K562 (cell line): ENCODE results near the gene SNRPD2. TPM values are rescaled to one million over a fixed set of nuclear protein-coding genes. Genes with fewer than 3 reads are reported as not detected.

Source experiments
- ARID1B ChIP-seq: fragments of 450-650 bp; IDR thresholded peaks from 2 replicates; pipeline ENCODE4 v1.6.1; 2016; ENCODE audit warnings: antibody characterized with exemption, mild to moderate bottlenecking, inconsistent platforms
- ATF4 ChIP-seq: fragments of 450-650 bp; formaldehyde crosslinking; IDR thresholded peaks from 2 replicates; pipeline ENCODE4 v1.4.0; 2022; ENCODE audit warnings: mild to moderate bottlenecking, moderate library complexity
- CCNT2 ChIP-seq: IDR thresholded peaks from 2 replicates; pipeline ENCODE4 v1.6.1; 2011; ENCODE audit warnings: borderline replicate concordance, low read depth, mild to moderate bottlenecking, moderate library complexity, mixed read lengths, low read length; ENCODE audit not compliant: insufficient read length; ENCODE audit errors: extremely low read depth
- CHD2 ChIP-seq: IDR thresholded peaks from 2 replicates; pipeline ENCODE4 v1.6.1; 2011; ENCODE audit warnings: low read depth, low read length
- DACH1 ChIP-seq: fragments of 450-650 bp; IDR thresholded peaks from 2 replicates; pipeline ENCODE4 v1.6.1; 2018; ENCODE audit not compliant: partially characterized antibody
- DIDO1 ChIP-seq: fragments of 450-650 bp; IDR thresholded peaks from 2 replicates; pipeline ENCODE4 v1.6.1; 2016; ENCODE audit warnings: low read depth, missing biosample characterization, missing genetic modification characterization
- FOXK1 ChIP-seq: sonication (generic); formaldehyde crosslinking; IDR thresholded peaks from 2 replicates; pipeline ENCODE4 v1.8.0; 2022; ENCODE audit warnings: missing genetic modification reagents, mild to moderate bottlenecking, borderline replicate concordance
- GTF2E2 ChIP-seq: fragments of 200-800 bp; sonication (Bioruptor generic); IDR thresholded peaks from 2 replicates; pipeline ENCODE4 v1.6.1; 2016; ENCODE audit warnings: missing genetic modification characterization, missing compliant biosample characterization
- MTA2 ChIP-seq: fragments of 450-650 bp; IDR thresholded peaks from 2 replicates; pipeline ENCODE4 v1.6.1; 2016; ENCODE audit warnings: low read depth
- NFXL1 ChIP-seq: fragments of 450-650 bp; formaldehyde crosslinking; IDR thresholded peaks from 2 replicates; pipeline ENCODE4 v1.4.0; 2021; ENCODE audit warnings: mild to moderate bottlenecking
- NFYB ChIP-seq: IDR thresholded peaks from 2 replicates; pipeline ENCODE4 v1.6.1; 2011; ENCODE audit warnings: mild to moderate bottlenecking, moderate library complexity; ENCODE audit not compliant: insufficient read length; ENCODE audit errors: extremely low read depth
- NR3C1 ChIP-seq: sonication (generic); formaldehyde crosslinking; IDR thresholded peaks from 2 replicates; pipeline ENCODE4 v1.8.1; 2022; ENCODE audit warnings: missing genetic modification reagents
- PHTF2 ChIP-seq: fragments of 250-450 bp; sonication (Bioruptor Pico); IDR thresholded peaks from 2 replicates; pipeline ENCODE4 v1.5.0; 2021; ENCODE audit warnings: mild to moderate bottlenecking
- RNF2 ChIP-seq: sonication (generic); IDR thresholded peaks from 2 replicates; pipeline ENCODE4 v1.6.1; 2016
- TAF1 ChIP-seq: IDR thresholded peaks from 2 replicates; pipeline ENCODE4 v1.6.1; 2011; ENCODE audit warnings: mild to moderate bottlenecking, low read length, moderate library complexity; ENCODE audit not compliant: insufficient read depth, control insufficient read depth, severe bottlenecking; ENCODE audit errors: extremely low read depth
- ZBTB2 ChIP-seq: fragments of 450-650 bp; IDR thresholded peaks from 2 replicates; pipeline ENCODE4 v1.6.1; 2016; ENCODE audit warnings: antibody characterized with exemption
- ZBTB33 ChIP-seq: sonication (generic); formaldehyde crosslinking; IDR thresholded peaks from 2 replicates; pipeline ENCODE4 v1.8.1; 2023; ENCODE audit warnings: mild to moderate bottlenecking, missing genetic modification reagents
- ZNF609 ChIP-seq: sonication (generic); formaldehyde crosslinking; IDR thresholded peaks from 2 replicates; pipeline ENCODE4 v1.8.1; 2023; ENCODE audit warnings: missing genetic modification reagents, mild to moderate bottlenecking, borderline replicate concordance
- polyA plus RNA-seq, 8 experiments: library from polyadenylated mRNA; depleted of rRNA in 4 of 8; stranded (reverse) in 5 of 8; unstranded in 3 of 8; fragments of >200 nt; fragmentation: Nextera tagmentation in 2 of 8; fragmentation: Illumina TruSeq in 1 of 8; extraction: Ambion mirVana in 2 of 8; extraction: Trizol in 1 of 8; gene quantifications; 2 replicates each; pipeline versions ENCODE4 v1.2.1 to v1.2.3, GENCODE V29; 2011 to 2014; ENCODE audit warnings: inconsistent platforms in 1 of 8, missing spikeins in 1 of 8
- total RNA-seq, 7 experiments: library from RNA; depleted of rRNA in 6 of 7; stranded (reverse); fragments of >200 nt in 6 of 7; fragmentation: Illumina TruSeq in 2 of 7; extraction: Trizol in 2 of 7; gene quantifications; 2 replicates each; pipeline versions ENCODE4 v1.2.1 to v1.2.3, GENCODE V29; 2011 to 2021; ENCODE audit warnings: low replicate concordance in 1 of 7

The SNRPD2 gene
- total and polyA plus RNA-seq, 9 of the 15 experiments (the other 6 are each of a cell fraction or from before 2014, with no cell fraction given) = 728 to 4,411 (median 1,029) TPM

DNA sequence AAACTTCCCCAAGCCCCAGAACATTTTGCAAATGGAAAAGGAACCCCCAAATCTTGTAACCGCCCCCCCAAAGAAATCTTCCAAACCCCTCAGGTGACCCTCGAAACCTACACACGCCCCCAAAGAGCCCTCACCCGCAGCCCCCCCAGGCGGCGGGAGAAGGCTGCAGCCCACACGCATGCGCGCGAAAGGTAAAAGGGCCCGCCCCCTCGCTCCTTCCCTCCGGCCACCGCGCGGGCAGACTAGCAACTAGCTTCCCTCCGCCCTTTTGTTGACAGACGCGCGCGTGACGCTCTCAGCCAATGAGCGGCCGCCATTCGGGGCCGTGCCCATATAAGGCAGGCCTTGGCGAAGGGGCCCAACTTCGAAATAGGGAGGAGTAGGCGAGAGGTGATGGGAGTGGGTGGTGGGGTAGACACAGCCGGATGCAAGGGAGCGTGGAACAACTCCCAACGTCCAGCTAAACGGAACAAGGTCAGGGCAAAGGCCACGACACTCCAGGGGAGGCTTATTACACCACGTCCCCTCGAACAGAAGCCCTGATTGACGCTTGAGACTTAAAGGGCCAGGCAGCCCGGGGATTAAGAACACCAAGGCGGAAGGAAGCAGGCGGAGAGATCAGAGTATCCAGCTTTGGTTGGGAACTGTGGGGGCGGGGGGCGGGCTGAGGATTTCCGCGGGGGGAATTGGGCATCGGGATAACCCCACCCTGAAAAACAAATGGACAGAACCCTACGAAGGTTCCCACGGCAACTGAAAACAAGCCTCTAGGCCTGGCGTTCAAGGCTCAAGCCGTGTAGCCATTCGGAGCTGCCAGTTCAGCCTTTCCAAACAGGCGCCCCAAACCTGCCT lies 25.6 kb upstream of the SNRPD2 start (continued):
- TF ChIP-seq PHTF2 (CRISPR knock-in tag) = 0 out of 2 replicates have a peak, but pooled peaks have one; percentile 24
- TF ChIP-seq ZBTB2 = peak; percentile 96
- no peak for TF ChIP-seq ZNF609
- TF ChIP-seq ZBTB33 (CRISPR knock-in tag) = peak; percentile 63; the same call in 1 of the 2 replicates
- 0 out of 2 replicates have a peak, but pooled peaks have one; percentile 43 for TF ChIP-seq GTF2E2 (tag)
- TF ChIP-seq NFYB = peak; percentile 44
- no peak for TF ChIP-seq MTA2
- peak; percentile 53 for TF ChIP-seq TAF1
- no peak for TF ChIP-seq DIDO1 (tag)
- peak; percentile 90 for TF ChIP-seq CCNT2
- TF ChIP-seq NR3C1 (CRISPR knock-in tag) = no peak
- TF ChIP-seq CHD2 = peak; percentile 71
- TF ChIP-seq ARID1B = no peak; the same call in 1 of the 2 replicates
- no peak for TF ChIP-seq FOXK1 (CRISPR knock-in tag)
- TF ChIP-seq ATF4 (CRISPR knock-in tag) = no peak
- peak; percentile 94 for TF ChIP-seq RNF2
- TF ChIP-seq DACH1 = no peak
- no peak for TF ChIP-seq NFXL1 (CRISPR knock-in tag)
